Measurements from ENCODE around the gene MATCAP1.

MATCAP1 gene

GRCh38 chr16:67183627-67184452 is at the start of gene MATCAP1:
TSS of gene MATCAP1 (minus strand) at chr16:67183963. CDS start at chr16:67180610, 3,353 bp downstream.
- no peak for TF ChIP-seq CTCF (IDR thresholded peaks at IDR 0.05; ENCODE audit: insufficient read depth, low read depth, low read length, missing control alignments)
- H3K4me3 ChIP-seq (ENCODE audit: low read depth, low read length): peak within 1 kb of the TSS; percentile 75
- DNase-seq (ENCODE audit: low read depth): peak; percentile 97

- no peak for TF ChIP-seq CTCF (IDR thresholded peaks at IDR 0.05; ENCODE audit: insufficient read depth, low read depth, low read length, missing control alignments)
- H3K4me3 ChIP-seq (ENCODE audit: low read depth, low read length): no peak overlapping the region
- DNase-seq (ENCODE audit: low read depth): no peak
Observed at GRCh38 chr16:67230809-67231660, 47.3 kb upstream of the MATCAP1 start.

GRCh38 chr16:67229906-67230808 is 46.4 kb upstream of the MATCAP1 start:
- no peak overlapping the region for H3K4me3 ChIP-seq (ENCODE audit: low read depth, low read length)
- DNase-seq (ENCODE audit: low read depth): no peak
- TF ChIP-seq CTCF (IDR thresholded peaks at IDR 0.05; ENCODE audit: insufficient read depth, low read depth, low read length, missing control alignments): no peak

- no peak for DNase-seq (ENCODE audit: low read depth)
- no peak overlapping the region for H3K4me3 ChIP-seq (ENCODE audit: low read depth, low read length)
- no peak for TF ChIP-seq CTCF (IDR thresholded peaks at IDR 0.05; ENCODE audit: insufficient read depth, low read depth, low read length, missing control alignments)
Observed at GRCh38 chr16:67228905-67229304, 45.1 kb upstream of the MATCAP1 start.

- no peak for DNase-seq (ENCODE audit: low read depth)
- peak overlapping the region; percentile 97 for H3K4me3 ChIP-seq (ENCODE audit: low read depth, low read length)
- TF ChIP-seq CTCF (IDR thresholded peaks at IDR 0.05; ENCODE audit: insufficient read depth, low read depth, low read length, missing control alignments): no peak
Observed at GRCh38 chr16:67228034-67228785, 44.4 kb upstream of the MATCAP1 start.

- TF ChIP-seq CTCF (IDR thresholded peaks at IDR 0.05; ENCODE audit: insufficient read depth, low read depth, low read length, missing control alignments): no peak
- peak overlapping the region; percentile 97 for H3K4me3 ChIP-seq (ENCODE audit: low read depth, low read length)
- no peak for DNase-seq (ENCODE audit: low read depth)
Observed at GRCh38 chr16:67227567-67227921, 43.8 kb upstream of the MATCAP1 start.
